Activated CD4-positive, alpha-beta T cell treated with anti-CD3 and anti-CD28 coated beads for 1 hour (primary cell): ENCODE measurements around the gene CCNK.

ENCODE experiments used
- DNase-seq: peaks from one replicate; pipeline ENCODE4 v3.0.0-alpha.2; 2020

The CCNK gene

GRCh38 chr14:99538733-99539132, 57.5 kb downstream of the CCNK start:
- no peak for DNase-seq

DNA sequence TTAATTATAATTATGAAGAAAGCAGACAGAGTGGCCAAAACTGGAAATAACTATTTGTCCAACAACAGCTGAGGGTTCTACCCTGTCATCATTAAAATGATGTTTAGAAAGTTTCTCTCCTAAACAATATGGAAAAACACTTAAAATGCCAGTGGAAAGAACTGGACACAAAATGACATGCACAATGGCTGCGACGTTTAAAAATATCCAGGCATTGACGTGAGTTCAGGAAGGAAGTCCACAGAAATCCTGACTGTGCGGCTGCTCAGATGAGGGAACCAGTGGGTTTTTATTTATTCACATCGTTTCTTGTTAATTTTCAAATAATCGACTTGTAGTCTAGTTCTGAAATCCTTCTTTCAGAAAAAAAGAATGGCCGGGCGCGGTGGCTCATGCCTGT, 58.3 kb downstream of the CCNK start:
- DNase-seq, result no peak

- DNase-seq, result no peak
Observed at GRCh38 chr14:99540196-99541032, 59.2 kb downstream of the CCNK start.

DNA sequence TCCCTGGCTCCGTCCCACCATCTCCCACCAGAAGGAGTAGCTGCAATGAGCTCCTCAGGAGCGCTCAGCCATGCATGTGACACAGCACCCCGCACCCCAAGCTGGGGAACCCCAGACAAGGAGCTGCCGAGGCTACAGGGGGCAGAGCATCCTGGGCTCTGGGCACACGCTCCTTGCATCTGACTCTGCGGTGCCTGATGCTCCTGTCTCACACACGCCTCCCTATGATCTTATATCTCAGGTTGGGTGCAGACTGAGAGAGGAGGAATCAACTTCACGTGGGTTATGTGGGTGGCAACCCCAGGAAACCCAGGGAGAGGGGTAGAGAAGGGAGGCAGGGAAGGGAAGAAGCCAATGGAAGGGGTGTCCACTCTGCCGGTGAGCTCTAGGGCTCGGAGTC, 60.0 kb downstream of the CCNK start:
- no peak for DNase-seq

- DNase-seq, result no peak
Observed at GRCh38 chr14:99541677-99542470, 60.7 kb downstream of the CCNK start.

- no peak for DNase-seq
Observed at GRCh38 chr14:99542566-99542965, 61.4 kb downstream of the CCNK start.

DNA sequence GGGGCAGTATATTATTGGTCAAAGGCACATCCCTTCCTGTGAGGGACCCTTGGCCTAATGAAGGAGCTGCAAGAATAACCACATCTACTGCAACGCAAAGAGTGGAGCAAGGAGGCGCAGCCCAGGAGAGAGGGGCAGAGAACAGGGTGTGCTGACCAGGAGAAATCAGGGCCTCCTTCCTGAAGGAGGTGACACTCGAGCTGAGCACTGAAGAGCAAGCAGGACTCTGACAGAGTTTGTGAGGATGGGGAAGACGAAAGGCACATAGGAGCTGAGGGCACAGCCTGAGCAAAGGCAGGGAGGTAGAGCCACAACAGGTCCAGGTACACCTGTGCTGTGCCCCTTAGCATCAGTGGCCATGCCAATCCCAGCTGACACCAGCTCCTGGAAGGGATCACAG, 62.2 kb downstream of the CCNK start:
- no peak for DNase-seq

- no peak for DNase-seq
Observed at GRCh38 chr14:99543985-99544384, 62.8 kb downstream of the CCNK start.

DNA sequence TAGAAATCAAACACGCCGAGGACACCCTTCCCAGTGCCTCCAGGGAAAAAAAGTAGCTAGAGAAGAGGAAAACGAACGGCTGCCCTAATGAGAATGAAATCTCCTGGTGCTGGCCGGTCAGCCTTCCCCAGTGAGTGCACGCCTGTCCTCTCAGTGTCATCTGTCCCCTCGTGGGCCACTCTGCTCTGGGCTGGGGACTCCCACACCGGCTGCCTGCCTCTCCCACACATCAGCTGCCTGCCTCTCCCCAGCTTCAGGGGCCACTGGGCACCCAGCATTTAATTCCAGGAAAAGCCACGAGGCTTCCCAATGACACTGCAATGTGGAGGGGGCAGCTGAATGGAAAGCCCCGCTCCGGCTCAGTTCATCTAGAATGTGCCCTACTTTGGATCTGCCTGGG, 63.8 kb downstream of the CCNK start:
- DNase-seq, result no peak

DNA sequence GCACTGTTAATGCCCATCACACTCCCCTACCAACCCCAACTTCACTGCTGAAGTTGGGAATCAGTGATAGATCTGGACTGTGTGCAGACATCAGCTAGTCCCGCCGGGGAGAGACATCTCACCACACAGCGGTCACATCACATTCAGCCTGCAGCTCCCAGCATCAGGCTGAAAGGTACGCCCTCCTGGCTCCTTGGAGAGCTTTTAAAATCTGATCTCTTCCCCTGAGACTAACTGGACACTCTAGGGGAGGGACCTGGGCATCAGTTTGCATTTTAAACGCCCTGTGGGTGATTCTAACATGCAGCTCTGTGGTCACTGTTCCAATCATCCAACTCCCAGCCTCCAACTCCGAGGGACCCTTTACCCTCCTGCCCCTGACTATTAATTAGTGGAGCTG, 64.4 kb downstream of the CCNK start:
- DNase-seq, result no peak

DNA sequence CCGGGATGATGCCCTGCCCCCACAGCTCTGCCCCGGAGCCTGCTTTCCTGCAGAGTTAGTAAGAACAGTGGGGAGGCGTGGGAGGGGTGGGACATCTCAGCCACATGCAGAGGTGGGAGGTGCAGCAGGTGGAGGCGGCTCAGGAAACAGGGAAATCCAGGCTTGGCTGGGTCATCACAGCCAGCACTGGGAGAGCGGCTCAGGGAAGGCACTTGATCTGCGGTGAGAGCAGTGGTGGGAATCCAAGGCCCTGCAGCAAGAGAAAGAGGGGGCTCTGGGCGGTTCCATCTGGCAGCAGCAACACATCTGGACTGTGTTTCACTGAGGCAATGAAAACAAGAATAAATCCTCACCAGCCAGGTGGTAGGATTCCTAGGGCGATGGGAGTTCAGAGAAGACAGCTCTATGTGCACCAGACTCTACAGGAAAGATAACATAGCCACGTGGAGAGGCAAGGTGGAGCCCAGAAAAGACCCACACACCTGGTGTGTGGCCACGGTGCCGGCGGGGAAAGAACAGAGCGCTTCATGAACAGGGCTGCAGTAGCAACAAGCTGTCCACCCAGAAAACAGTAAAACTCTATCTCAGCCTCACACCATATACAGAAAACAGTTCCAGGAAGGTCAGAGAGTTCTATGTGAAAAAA, 65.1 kb downstream of the CCNK start:
- no peak for DNase-seq

DNA sequence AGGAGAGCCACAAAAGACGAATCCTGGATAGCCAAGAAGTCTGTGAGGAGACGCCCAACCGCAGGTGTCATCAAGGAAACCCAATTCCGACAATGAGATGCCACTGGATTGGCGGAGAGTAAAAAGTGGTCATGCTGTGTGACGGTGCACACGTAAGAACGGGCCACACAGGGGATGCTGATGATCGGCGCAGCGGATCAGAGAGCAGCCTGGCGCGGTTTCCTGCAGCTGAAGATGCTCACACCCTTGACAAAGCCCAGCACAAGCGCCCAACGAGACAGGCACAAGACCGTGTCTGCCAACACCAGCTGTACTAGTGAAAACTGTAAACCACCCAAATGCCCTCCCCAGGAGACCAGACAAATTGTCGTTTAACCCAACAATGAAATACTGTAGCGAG, 67.0 kb downstream of the CCNK start:
- DNase-seq, result no peak

- DNase-seq, result no peak
Observed at GRCh38 chr14:99548871-99549515, 67.8 kb downstream of the CCNK start.

GRCh38 chr14:99549684-99550083, 68.5 kb downstream of the CCNK start:
- no peak for DNase-seq

- no peak for DNase-seq
Observed at GRCh38 chr14:99550387-99550992, 69.3 kb downstream of the CCNK start.

- DNase-seq, result no peak
Observed at GRCh38 chr14:99551034-99551922, 70.1 kb downstream of the CCNK start.

DNA sequence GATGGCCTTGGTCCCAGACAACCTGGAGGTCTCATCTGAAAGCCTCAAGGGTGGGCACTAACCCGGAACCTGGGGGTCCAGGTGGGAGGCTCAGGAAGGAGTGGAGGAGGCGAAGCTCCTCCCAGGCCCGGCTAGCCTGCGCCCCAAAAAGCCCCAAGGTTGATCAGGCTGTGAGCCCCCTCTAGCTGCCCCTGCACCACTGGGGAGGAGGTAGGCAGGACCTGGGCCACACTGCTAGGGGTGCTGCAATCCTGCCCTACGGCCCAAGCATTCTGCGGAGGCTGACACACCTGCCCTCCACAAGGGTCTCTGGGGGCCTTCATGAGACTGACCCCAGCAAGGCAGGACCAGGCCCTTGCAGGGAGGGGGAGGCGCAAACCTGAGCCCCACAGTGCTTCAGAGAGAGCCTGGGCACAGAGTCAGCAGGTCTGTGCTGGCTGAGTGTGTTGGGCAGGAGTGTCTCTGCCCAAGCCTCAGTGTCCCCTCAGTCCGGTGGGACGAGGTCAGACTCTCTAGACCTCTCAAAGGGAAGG, 70.9 kb downstream of the CCNK start:
- DNase-seq, result no peak

DNA sequence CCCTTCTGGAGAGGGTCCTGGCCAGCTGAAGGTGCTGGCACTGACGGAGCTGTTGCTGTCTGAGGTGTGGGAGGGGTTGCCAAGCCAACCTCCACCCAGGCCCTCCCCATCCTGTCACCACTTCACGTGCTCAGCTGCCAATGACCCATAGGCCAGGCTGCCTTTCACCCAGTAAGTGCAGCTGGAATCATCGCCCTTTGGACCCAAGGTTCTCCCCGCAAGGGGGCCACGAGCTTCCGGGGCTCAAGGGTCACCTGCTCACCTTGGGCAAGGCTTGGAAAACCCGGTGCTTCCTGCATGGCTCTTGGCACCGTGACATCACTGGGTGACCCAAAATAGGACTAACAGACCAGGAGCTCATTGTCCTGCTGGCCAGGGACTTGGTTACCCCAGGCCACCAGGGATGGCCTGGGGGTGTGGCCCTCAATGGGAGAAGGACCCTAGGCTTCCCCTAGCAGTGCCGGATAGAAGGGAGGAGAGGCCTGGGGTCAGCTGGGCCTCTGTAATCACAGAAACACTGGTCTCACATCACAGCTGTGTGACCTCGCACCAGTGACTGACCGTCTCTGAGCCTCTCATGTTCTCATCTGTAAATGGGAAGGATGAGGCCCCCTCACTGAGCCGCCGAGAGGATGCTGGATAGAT, 71.5 kb downstream of the CCNK start:
- DNase-seq, result no peak

- DNase-seq, result no peak
Observed at GRCh38 chr14:99554184-99554583, 73.0 kb downstream of the CCNK start.

GRCh38 chr14:99554757-99555531, 73.7 kb downstream of the CCNK start:
- no peak for DNase-seq
